CD4-positive, alpha-beta T cell (primary cell): ENCODE data around the gene RXRG. TPM values are rescaled to one million over a fixed set of nuclear protein-coding genes. Genes with fewer than 3 reads are reported as not detected.

Experiments
- ATAC-seq: fragments of 200-7000 bp; cut with Tn5 transposase; one replicate; pipeline ENCODE4 v1.10.0; 2022; ENCODE audit warnings: mild to moderate bottlenecking; ENCODE audit not compliant: poor library complexity
- CTCF ChIA-PET: fragments of 350-600 bp; sonication (Branson Sonifier 250); formaldehyde crosslinking; loops from one replicate; lab custom pipeline; 2021; ENCODE audit warnings: antibody characterized with exemption, inconsistent platforms; lab: Charles Lee
- POLR2A ChIA-PET: fragments of 350-600 bp; sonication (Branson Sonifier 250); formaldehyde crosslinking; loops from one replicate; lab custom pipeline; 2021; ENCODE audit warnings: antibody characterized with exemption, inconsistent platforms; lab: Charles Lee
- DNase-seq, 14 experiments: peaks; one replicate each; pipeline ENCODE4 v3.0.0-alpha.2; 2013 to 2020; ENCODE audit warnings: mixed read lengths in 2 of 14
- H3K27ac ChIP-seq, 2 donors: one replicate each; pipeline versions ENCODE4 v1.5.1 to v1.7.0; 2013; ENCODE audit warnings: low read length in 2 of 2, low read depth in 1 of 2, mild to moderate bottlenecking in 1 of 2
- H3K27me3 ChIP-seq, 2 experiments: 1 replicate in 1 of 2; 2 replicates in 1 of 2; pipeline versions ENCODE4 v1.6.1 to v1.7.0; 2013; ENCODE audit warnings: low read length in 2 of 2, control low read depth in 1 of 2, mild to moderate bottlenecking in 1 of 2, moderate library complexity in 1 of 2; ENCODE audit not compliant: insufficient read depth in 2 of 2, control insufficient read depth in 1 of 2
- H3K36me3 ChIP-seq: one replicate; pipeline ENCODE4 v1.6.1; 2013; ENCODE audit warnings: low read length, control low read depth; ENCODE audit not compliant: insufficient read depth
- H3K4me1 ChIP-seq: one replicate; pipeline ENCODE4 v1.6.1; 2013; ENCODE audit warnings: low read length, control low read depth; ENCODE audit not compliant: insufficient read depth
- H3K4me3 ChIP-seq: one replicate; pipeline ENCODE4 v1.5.1; 2013; ENCODE audit warnings: mild to moderate bottlenecking, low read length, moderate library complexity
- H3K9me3 ChIP-seq, 2 experiments: 1 replicate in 1 of 2; 2 replicates in 1 of 2; pipeline versions ENCODE4 v1.6.1 to v1.7.0; 2013; ENCODE audit warnings: low read length in 2 of 2, mild to moderate bottlenecking in 2 of 2, control low read depth in 1 of 2, moderate library complexity in 1 of 2; ENCODE audit not compliant: control insufficient read depth in 1 of 2, insufficient read depth in 1 of 2
- H3K27ac Mint-ChIP-seq: one replicate; pipeline ENCODE4 v1.8.0; 2020; ENCODE audit warnings: mixed read lengths
- H3K27me3 Mint-ChIP-seq: one replicate; pipeline ENCODE4 v1.8.0; 2021; ENCODE audit warnings: mixed read lengths
- H3K36me3 Mint-ChIP-seq: one replicate; pipeline ENCODE4 v1.8.0; 2021; ENCODE audit warnings: low read depth, mixed read lengths
- H3K4me1 Mint-ChIP-seq: one replicate; pipeline ENCODE4 v1.8.0; 2021; ENCODE audit warnings: low read depth, mixed read lengths
- H3K4me3 Mint-ChIP-seq: one replicate; pipeline ENCODE4 v1.8.0; 2020; ENCODE audit warnings: mild to moderate bottlenecking, mixed read lengths
- H3K9me3 Mint-ChIP-seq: one replicate; pipeline ENCODE4 v1.8.0; 2020; ENCODE audit warnings: mixed read lengths
- CTCF ChIP-seq: fragments of 200-600 bp; IDR thresholded peaks from one replicate; pipeline ENCODE4 v1.8.0; 2022; ENCODE audit warnings: antibody characterized with exemption, mild to moderate bottlenecking
- intact Hi-C, 2 experiments: fragments of 100-400 bp; cut with DNase I in 1 of 2; cut with micrococcal nuclease in 1 of 2; formaldehyde crosslinking; loops; one replicate each; pipeline versions ENCODE4 v1.15.1 to v1.9.0; 2023 to 2025; cut with DNase I, micrococcal nuclease
- total RNA-seq, 174 experiments: library from RNA in 2 of 174; stranded (reverse) in 2 of 174; gene quantifications; one replicate each; pipeline ENCODE4 v1.2.3 and lab custom pipeline; 2021 to 2026

RXRG gene
- total RNA-seq, 2 experiments from 2014 or later = not detected

- DNase-seq (no peak), ATAC-seq (no peak)
- Mint-ChIP-seq H3K4me1 (no peaks in the 10 kb centered on the region), H3K4me3 (no peak overlapping the region), H3K27ac (no peak overlapping the region), H3K9me3 (no peaks in the 10 kb centered on the region), H3K36me3 (no peaks in the 10 kb centered on the region), H3K27me3 (peaks cover 12% of the 10 kb centered on the region)
- H3K27ac ChIP-seq = no peak overlapping the region
- TF ChIP-seq CTCF = no peak
- no peaks in the 10 kb centered on the region for H3K4me1 ChIP-seq
- ChIA-PET POLR2A (no interaction called here), CTCF (no interaction called here)
- no peaks in the 10 kb centered on the region for H3K27me3 ChIP-seq
- H3K9me3 ChIP-seq = no peaks in the 10 kb centered on the region
- H3K4me3 ChIP-seq = no peak overlapping the region
- H3K36me3 ChIP-seq = no peaks in the 10 kb centered on the region
- intact Hi-C loops = no loop called here
Observed at GRCh38 chr1:165476776-165477175, 31.9 kb upstream of the RXRG start.

DNA sequence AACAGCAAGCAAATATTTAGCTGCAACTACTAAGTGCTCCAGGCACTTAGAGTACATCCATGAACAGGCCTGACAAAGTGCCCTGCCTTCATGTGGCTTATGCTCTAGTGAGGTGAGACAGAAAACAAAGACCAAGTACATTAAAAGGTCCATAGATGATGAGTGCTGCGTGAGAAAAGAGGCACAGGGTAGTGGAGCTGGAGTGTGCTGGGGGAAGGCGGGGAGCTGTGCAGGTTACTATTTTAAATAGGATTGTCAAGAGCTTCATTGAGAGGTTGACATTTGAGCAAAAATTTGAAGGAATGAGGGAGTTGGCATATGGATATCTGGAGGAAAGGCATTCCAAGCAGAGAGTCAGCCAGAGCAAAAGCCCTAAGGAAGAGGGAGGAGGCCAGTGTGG lies 29.3 kb upstream of the RXRG start:
- intact Hi-C loops = no loop called here
- no peak for TF ChIP-seq CTCF
- ChIA-PET CTCF (no interaction called here), POLR2A (interaction anchor here (0.7 kb wide), 1 partner anchor 16 kb away, joined by 3 read pairs; no protein-coding TSS in a partner anchor)
- Histone ChIP-seq H3K27ac (no peak overlapping the region), H3K4me1 (no peaks in the 10 kb centered on the region), H3K4me3 (no peak overlapping the region), H3K36me3 (no peaks in the 10 kb centered on the region), H3K9me3 (no peaks in the 10 kb centered on the region), H3K27me3 (no peaks in the 10 kb centered on the region)
- Mint-ChIP-seq H3K4me3 (no peak overlapping the region), H3K27ac (no peak overlapping the region), H3K27me3 (peaks cover 24% of the 10 kb centered on the region), H3K4me1 (no peaks in the 10 kb centered on the region), H3K9me3 (no peaks in the 10 kb centered on the region), H3K36me3 (no peaks in the 10 kb centered on the region)
- ATAC-seq = no peak
- DNase-seq = no peak

DNA sequence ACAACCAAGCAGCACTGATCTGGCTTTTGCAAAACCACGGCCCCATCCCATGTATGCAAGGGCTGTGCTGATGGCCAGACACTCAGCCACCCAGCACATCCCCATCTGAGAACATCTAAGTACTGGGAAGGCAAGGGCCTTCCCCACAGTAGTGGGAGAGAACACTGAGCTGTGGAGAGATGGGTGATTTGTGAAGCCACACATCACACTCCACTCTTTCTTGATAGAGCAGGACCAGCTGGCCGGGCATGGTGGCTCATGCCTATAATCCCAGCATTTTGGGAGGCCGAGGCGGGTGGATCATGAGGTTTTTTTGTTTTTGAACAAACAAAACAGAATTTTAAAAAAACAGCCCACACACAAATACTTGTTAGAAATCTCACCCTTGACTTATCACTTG lies 28.2 kb upstream of the RXRG start:
- Histone ChIP-seq H3K27ac (no peak overlapping the region), H3K27me3 (no peaks in the 10 kb centered on the region), H3K36me3 (no peaks in the 10 kb centered on the region), H3K4me3 (no peak overlapping the region), H3K4me1 (no peaks in the 10 kb centered on the region), H3K9me3 (no peaks in the 10 kb centered on the region)
- DNase-seq (no peak), ATAC-seq (no peak)
- no peak overlapping the region for H3K4me3 Mint-ChIP-seq
- POLR2A ChIA-PET = no interaction called here
- no peaks in the 10 kb centered on the region for H3K4me1 Mint-ChIP-seq
- H3K36me3 Mint-ChIP-seq = no peaks in the 10 kb centered on the region
- CTCF ChIA-PET = no interaction called here
- H3K9me3 Mint-ChIP-seq = no peaks in the 10 kb centered on the region
- peaks cover 30% of the 10 kb centered on the region for H3K27me3 Mint-ChIP-seq
- intact Hi-C loops = no loop called here
- H3K27ac Mint-ChIP-seq = no peak overlapping the region
- TF ChIP-seq CTCF = no peak
